GM12878 (cell line): ENCODE data around the gene PPP6R2. TPM values are rescaled to one million over a fixed set of nuclear protein-coding genes. Genes with fewer than 3 reads are reported as not detected.
A peak's percentile ranks its signal among the peaks of the same experiment; 100 is the strongest.

Source experiments
- ATAC-seq: fragments of 200-7000 bp; cut with Tn5 transposase; 3 replicates; pipeline ENCODE4 v1.9.1; 2020; ENCODE audit warnings: mild to moderate bottlenecking, moderate library complexity
- BruUV-seq: library from RNA; stranded (reverse); fragments of 400-500 nt; replicated peaks from 2 replicates; lab custom pipeline; 2021; lab: Mats Ljungman, UMichigan
- CTCF ChIA-PET: fragments of 300-600 bp; sonication (Branson Sonifier 250); formaldehyde crosslinking; extraction: SDS; loops from one replicate; lab custom pipeline; 2021; ENCODE audit warnings: inconsistent platforms; lab: Yijun Ruan, JAX
- POLR2A ChIA-PET: fragments of 350-600 bp; formaldehyde crosslinking; extraction: SDS; loops from one replicate; lab custom pipeline; 2021; ENCODE audit warnings: inconsistent platforms; lab: Charles Lee
- RAD21 ChIA-PET: fragments of 300-600 bp; sonication (Branson Sonifier 250); formaldehyde crosslinking; loops from one replicate; lab custom pipeline; 2023; ENCODE audit warnings: antibody characterized with exemption; ENCODE audit not compliant: unreplicated experiment; lab: Charles Lee
- SMC1A ChIA-PET: fragments of 300-600 bp; sonication (Branson Sonifier 250); formaldehyde crosslinking; loops from one replicate; lab custom pipeline; 2023; ENCODE audit not compliant: unreplicated experiment, uncharacterized antibody; lab: Charles Lee
- DNase-seq: peaks from one replicate; pipeline ENCODE4 v3.0.0-alpha.2; 2011; ENCODE audit warnings: low read depth, low spot score
- FAIRE-seq: peaks from 3 replicates; lab custom pipeline; 2011; peaks lifted over from hg19 to GRCh38; lab: Jason Lieb, UNC
- H2AFZ ChIP-seq: 2 replicates; pipeline ENCODE4 v1.6.0; 2011; ENCODE audit warnings: low read depth, low read length, control low read depth; ENCODE audit not compliant: control insufficient read depth
- H3K27ac ChIP-seq: 2 replicates; pipeline ENCODE4 v1.5.1; 2011; ENCODE audit warnings: control low read depth; ENCODE audit not compliant: control insufficient read depth, insufficient read depth
- H3K27me3 ChIP-seq, 2 experiments: replicated peaks in 1 of 2; 2 replicates each; pipeline versions ENCODE4 v1.6.0 to v1.6.1; 2011; ENCODE audit warnings: low read length in 1 of 2; ENCODE audit not compliant: control insufficient read depth in 2 of 2, insufficient read depth in 2 of 2
- H3K36me3 ChIP-seq, 2 experiments: 2 replicates each; pipeline ENCODE4 v1.5.1; 2011; ENCODE audit warnings: low read length in 1 of 2; ENCODE audit not compliant: control insufficient read depth in 2 of 2, insufficient read depth in 2 of 2
- H3K4me1 ChIP-seq: 2 replicates; pipeline ENCODE4 v1.6.1; 2011; ENCODE audit warnings: mild to moderate bottlenecking, low read length, moderate library complexity, mixed read lengths; ENCODE audit not compliant: control insufficient read depth, insufficient read depth
- H3K4me2 ChIP-seq: 2 replicates; pipeline ENCODE4 v1.6.0; 2011; ENCODE audit warnings: control low read depth; ENCODE audit not compliant: control insufficient read depth, insufficient read depth
- H3K4me3 ChIP-seq: fragments of 200-600 bp; sonication (generic); 2 replicates; pipeline ENCODE4 v1.5.1; 2016
- H3K79me2 ChIP-seq: 2 replicates; pipeline ENCODE4 v1.6.0; 2011; ENCODE audit warnings: low read length; ENCODE audit not compliant: control insufficient read depth, insufficient read depth
- H3K9ac ChIP-seq: 2 replicates; pipeline ENCODE4 v1.8.0; 2011; ENCODE audit warnings: low read length, control low read depth, mixed read lengths; ENCODE audit not compliant: control insufficient read depth, insufficient read depth
- H3K9me3 ChIP-seq: replicated peaks from 3 replicates; pipeline ENCODE4 v1.5.1; 2011; ENCODE audit warnings: mild to moderate bottlenecking, low read length; ENCODE audit not compliant: control insufficient read depth, insufficient read depth
- H4K20me1 ChIP-seq: 2 replicates; pipeline ENCODE4 v1.6.0; 2011; ENCODE audit not compliant: control insufficient read depth, insufficient read depth
- POLR2A ChIP-seq: IDR thresholded peaks from 2 replicates; pipeline ENCODE4 v1.6.1; 2011; ENCODE audit warnings: low read depth, mild to moderate bottlenecking, low read length
- SMARCA5 ChIP-seq: fragments of 450-650 bp; IDR thresholded peaks from 2 replicates; pipeline ENCODE4 v1.6.1; 2017; ENCODE audit warnings: mild to moderate bottlenecking
- TARDBP ChIP-seq: IDR thresholded peaks from 2 replicates; pipeline ENCODE4 v1.6.1; 2016; ENCODE audit warnings: borderline replicate concordance
- WGBS: methylation state at CpG from one replicate; pipeline ENCODE4 v1.1.6; 2016; ENCODE audit warnings: low lambda C conversion rate; ENCODE audit not compliant: insufficient replicate concordance, insufficient coverage; ENCODE audit errors: missing lambda C conversion rate; 5-methylcytosine and 5-hydroxymethylcytosine counted together
- in situ Hi-C: fragments of 300-500 bp; cut with MboI; formaldehyde crosslinking; loops from 9 replicates; pipeline ENCODE4 v1.14.3; 2018; ENCODE audit warnings: mixed read lengths
- intact Hi-C: fragments of 100-400 bp; cut with micrococcal nuclease; formaldehyde crosslinking; loops from one replicate; pipeline ENCODE4 v1.14.2; 2022; ENCODE audit not compliant: unreplicated experiment
- polyA plus RNA-seq, 11 experiments: library from polyadenylated mRNA; depleted of rRNA in 4 of 11; unstranded in 6 of 11; stranded (reverse) in 5 of 11; fragments of >200 nt; fragmentation: Nextera tagmentation in 4 of 11; fragmentation: Illumina TruSeq in 1 of 11; extraction: Ambion mirVana in 4 of 11; extraction: Trizol in 1 of 11; gene quantifications; 1 replicate in 1 of 11; 2 replicates in 10 of 11; pipeline versions ENCODE4 v1.2.1 to v1.2.3, GENCODE V29; 2011 to 2016; ENCODE audit warnings: inconsistent platforms in 2 of 11, missing spikeins in 2 of 11, low read depth in 1 of 11
- total RNA-seq, 4 experiments: library from RNA; depleted of rRNA in 3 of 4; stranded (reverse); fragments of >200 nt in 3 of 4; fragmentation: Illumina TruSeq in 1 of 4; extraction: Trizol in 1 of 4; gene quantifications; 2 replicates each; pipeline versions ENCODE4 v1.2.1 to v1.2.3, GENCODE V29; 2013 to 2021
- TF ChIP-seq, protein P1 (sequence below): IDR thresholded peaks from 2 replicates; pipeline ENCODE4 v1.6.1; 2011; ENCODE audit warnings: low read depth, mild to moderate bottlenecking, low read length, moderate library complexity, borderline replicate concordance; ENCODE audit errors: extremely low read depth

PPP6R2 gene
- total and polyA plus RNA-seq, 10 of the 15 experiments (the other 5 are each of a cell fraction or from before 2014, with no cell fraction given), result 0.29 to 52.6 (median 25.4) TPM

DNA sequence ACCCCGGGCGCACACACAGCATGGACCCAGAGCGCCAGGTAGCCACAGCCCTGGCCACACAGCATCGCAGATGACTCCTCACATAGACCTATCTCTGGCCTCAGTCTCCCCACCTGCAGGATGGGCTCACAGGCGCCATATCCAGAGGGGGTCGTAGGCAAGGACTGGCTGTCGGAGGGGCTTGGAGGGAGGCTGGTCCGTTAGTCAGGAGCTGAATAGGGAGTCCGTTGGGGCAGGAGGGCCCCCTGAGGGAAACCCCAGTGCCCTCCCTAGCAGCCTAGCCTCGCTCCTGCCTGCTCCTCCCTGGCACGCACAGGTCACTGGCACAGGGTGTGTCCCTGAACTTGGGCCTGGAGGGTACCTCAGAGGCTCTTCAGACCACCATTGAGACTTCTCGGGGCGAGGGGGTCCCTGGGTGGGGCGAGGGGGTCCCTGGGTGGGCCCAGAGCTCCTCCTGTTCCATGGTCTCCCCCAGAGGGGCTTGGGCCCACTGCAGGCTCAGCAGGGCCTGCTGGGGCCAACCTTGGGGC, 37.7 kb upstream of the PPP6R2 start:
- CTCF ChIA-PET, result interaction anchor here (0.9 to 4.0 kb wide), 7 partner anchors 11 to 276 kb away, joined by 3 to 17 read pairs (median 10); partner anchors contain the start of gene DENND6B
- ATAC-seq, result peak; percentile 34
- RAD21 ChIA-PET, result interaction anchor here (0.8 to 3.8 kb wide), 5 partner anchors 9 to 220 kb away, joined by 3 to 13 read pairs (median 4); partner anchors contain the start of gene SCO2
- DNase-seq, result no peak
- Histone ChIP-seq H3K4me3 (peak overlapping the region; percentile 91), H3K27ac (peak overlapping the region; percentile 78), H3K4me1 (peaks cover 64% of the 10 kb centered on the region), H3K9ac (peak overlapping the region; percentile 96), H3K36me3 (peaks cover 2 to 3% of the 10 kb centered on the region in 2 experiments; a peak in 2 of 4 replicates), H2AFZ (no peak overlapping the region), H4K20me1 (peaks cover 4% of the 10 kb centered on the region; the same call in 1 of the 2 replicates), H3K4me2 (peak overlapping the region; percentile 99), H3K79me2 (peaks cover 69% of the 10 kb centered on the region), H3K27me3 (no peaks in the 10 kb centered on the region), H3K9me3 (no peaks in the 10 kb centered on the region)
- intact Hi-C loops (no loop called here), in situ Hi-C loops (no loop called here)
- 42% methylated on average over 14 of the region's 14 CpGs for WGBS
- BruUV-seq, result no TSS peak
- POLR2A ChIA-PET, result interaction anchor here (0.6 to 3.8 kb wide), 9 partner anchors 9 to 315 kb away, joined by 3 to 22 read pairs (median 4); partner anchors contain the start of gene DENND6B
- TF ChIP-seq POLR2A (0 out of 2 replicates have a peak, but pooled peaks have one; percentile 10), TARDBP (no peak), SMARCA5 (peak; percentile 51; the same call in 1 of the 2 replicates)
- TF ChIP-seq, protein P1, sequence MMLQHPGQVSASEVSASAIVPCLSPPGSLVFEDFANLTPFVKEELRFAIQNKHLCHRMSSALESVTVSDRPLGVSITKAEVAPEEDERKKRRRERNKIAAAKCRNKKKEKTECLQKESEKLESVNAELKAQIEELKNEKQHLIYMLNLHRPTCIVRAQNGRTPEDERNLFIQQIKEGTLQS, result no peak
- SMC1A ChIA-PET, result interaction anchor here (0.7 to 4.2 kb wide), 4 partner anchors 9 to 22 kb away, joined by 3 to 21 read pairs (median 4); no protein-coding TSS in a partner anchor
- no peak for FAIRE-seq
